ENCODE measurements around the gene C19orf81.

C19orf81 gene

DNA sequence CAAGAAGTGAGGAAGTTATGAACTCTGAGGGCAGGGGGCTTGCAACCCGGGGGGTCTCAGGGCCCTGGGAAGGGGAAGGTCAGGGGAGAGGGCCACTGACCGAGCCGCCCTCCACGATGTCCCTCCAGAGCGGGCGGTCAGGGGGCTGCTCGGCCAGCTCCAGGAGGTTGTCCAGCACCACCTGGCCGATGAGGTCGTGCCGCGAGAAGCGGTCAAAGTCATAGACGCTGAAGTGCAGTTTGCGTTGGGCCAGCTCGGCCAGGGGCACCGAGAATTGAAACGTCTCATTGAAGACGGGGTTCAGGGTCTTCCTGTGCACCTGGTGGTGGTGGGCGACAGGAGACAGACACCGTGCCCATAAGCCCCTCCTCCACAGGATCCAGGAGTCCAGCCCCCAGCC lies 20.1 kb upstream of the C19orf81 start:
- no peak for DNase-seq (ENCODE audit: low read depth in 2 of 2)

DNA sequence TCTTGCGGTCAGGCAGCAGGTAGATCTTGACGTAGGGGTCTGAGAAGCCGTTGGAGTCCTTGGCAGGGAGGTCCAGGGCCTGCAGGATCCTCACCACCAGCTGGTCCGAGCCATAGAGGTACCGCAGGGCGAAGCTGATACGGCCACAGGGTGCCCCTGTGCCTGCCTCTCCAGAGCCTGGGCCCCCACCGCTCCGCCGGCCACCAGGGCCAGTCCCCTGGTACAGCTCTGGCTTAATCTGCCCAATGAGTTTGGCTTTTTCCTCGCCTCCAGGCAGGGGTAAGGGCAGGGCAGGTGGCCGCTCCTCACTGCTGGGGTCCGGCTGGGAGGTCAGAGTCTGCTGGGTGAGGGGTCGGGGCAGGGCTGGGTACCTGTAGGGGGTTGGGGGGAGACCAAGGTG lies 19.4 kb upstream of the C19orf81 start:
- DNase-seq (ENCODE audit: low read depth in 2 of 2), result no peak

DNA sequence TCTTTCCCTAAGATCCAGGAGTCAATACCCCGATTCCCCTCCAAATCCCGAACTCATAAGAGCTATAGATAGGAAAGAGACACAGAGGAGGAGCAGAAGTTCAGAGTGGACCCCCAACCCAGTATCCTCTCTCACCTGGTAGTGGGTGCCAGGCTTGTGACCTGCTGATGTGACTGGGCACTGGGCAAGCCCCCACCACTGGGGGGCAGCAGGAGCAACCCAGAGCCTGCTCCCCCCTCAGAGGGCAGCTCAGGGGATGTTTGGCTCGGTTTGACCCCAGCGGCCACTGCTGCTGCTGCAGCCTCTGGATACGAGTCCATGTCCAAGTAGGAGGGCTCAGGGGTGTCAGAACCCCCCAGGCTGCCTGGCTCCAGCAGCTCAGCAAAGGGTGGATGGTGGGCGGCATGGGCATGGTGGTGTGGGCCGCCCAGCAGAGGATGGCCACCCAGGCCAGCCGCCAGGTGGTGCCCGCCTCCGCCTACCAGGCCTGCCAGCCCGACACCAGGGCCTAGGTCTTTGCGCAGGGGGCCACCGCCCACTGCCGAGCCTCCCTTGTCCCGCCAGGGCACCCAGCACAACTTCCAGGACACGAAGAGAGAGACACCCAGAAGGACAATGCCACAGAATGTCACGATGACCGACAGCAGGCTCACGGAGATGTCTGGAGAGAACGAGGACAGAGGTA lies 17.0 kb upstream of the C19orf81 start:
- DNase-seq (ENCODE audit: low read depth in 2 of 2), result no peak

DNA sequence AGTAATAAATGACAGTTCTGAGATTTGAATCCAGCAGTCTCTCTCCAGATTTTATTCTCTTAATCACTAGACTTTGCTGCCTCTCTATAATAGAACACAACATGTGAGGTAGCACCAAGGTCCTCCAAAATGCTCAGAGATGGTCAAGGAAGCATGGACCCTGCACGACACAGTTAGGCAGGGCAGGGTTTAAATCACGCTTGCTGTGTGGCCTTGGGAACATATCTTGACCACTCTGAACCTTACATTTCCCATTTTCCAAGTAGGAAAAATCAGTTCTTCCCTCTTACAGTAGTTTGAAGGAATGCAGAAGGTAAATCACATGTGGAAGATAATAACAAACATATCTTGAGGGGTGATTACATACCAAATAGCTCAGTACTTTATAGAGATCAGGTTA lies 15.9 kb upstream of the C19orf81 start:
- DNase-seq (ENCODE audit: low read depth in 2 of 2), result no peak

- DNase-seq (ENCODE audit: low read depth in 2 of 2), result no peak
Observed at GRCh38 chr19:50633973-50634372, 15.3 kb upstream of the C19orf81 start.

DNA sequence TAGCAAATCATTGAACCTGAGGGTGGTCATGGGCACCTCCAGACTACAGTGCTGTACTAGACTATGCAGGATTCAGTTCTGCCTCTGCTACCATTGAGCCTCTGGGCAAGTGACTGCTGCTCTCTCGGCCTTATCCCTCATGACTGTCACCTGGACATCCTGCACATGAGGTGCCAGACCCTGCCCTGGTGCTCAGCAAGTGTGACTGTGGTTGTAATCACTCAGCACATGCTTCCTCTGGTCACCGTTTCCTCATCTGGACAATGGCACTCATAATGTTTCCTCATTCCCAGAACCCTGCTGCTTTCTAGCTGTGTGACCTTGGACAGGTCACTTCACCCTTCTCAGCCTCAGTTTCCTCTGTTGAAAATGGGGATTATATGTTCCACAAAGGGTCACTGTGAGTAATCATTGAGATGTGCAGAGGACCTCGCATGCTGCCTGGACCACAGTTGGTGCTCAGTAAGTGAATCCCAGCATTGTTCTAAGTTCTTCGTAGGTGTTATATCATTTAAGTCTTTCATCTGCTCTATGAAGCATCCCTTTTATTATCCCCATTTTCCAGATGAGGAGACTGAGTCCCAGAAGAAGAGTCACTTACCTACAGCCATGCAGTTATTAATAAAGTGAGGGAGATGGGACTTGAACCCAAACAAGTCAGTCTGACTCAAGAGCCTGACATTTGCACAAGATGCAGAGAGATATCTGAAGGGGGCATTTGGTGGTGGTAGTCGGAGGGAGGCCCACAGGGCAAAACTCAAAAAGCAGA lies 12.7 kb upstream of the C19orf81 start:
- no peak for DNase-seq (ENCODE audit: low read depth in 2 of 2)

DNA sequence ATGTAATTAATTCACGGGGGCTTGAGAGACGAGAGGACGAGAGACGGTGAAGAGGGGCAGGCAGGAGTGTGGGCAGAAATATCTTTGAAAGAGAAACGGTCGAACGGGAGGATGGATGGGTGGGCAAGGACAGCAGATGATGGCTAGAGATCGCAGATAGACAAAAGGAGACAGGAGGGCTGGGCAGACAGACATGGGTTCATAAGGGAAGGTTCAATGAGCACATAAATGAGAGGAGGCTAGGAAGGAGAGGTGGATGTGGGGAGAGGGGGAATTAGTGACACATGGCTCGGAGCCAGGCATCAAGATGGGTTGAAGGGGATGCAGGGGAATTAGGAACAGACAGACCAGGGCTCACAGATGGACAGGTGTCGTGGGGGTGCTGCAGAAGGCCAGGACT lies 10.6 kb upstream of the C19orf81 start:
- DNase-seq (ENCODE audit: low read depth in 2 of 2), result no peak

DNA sequence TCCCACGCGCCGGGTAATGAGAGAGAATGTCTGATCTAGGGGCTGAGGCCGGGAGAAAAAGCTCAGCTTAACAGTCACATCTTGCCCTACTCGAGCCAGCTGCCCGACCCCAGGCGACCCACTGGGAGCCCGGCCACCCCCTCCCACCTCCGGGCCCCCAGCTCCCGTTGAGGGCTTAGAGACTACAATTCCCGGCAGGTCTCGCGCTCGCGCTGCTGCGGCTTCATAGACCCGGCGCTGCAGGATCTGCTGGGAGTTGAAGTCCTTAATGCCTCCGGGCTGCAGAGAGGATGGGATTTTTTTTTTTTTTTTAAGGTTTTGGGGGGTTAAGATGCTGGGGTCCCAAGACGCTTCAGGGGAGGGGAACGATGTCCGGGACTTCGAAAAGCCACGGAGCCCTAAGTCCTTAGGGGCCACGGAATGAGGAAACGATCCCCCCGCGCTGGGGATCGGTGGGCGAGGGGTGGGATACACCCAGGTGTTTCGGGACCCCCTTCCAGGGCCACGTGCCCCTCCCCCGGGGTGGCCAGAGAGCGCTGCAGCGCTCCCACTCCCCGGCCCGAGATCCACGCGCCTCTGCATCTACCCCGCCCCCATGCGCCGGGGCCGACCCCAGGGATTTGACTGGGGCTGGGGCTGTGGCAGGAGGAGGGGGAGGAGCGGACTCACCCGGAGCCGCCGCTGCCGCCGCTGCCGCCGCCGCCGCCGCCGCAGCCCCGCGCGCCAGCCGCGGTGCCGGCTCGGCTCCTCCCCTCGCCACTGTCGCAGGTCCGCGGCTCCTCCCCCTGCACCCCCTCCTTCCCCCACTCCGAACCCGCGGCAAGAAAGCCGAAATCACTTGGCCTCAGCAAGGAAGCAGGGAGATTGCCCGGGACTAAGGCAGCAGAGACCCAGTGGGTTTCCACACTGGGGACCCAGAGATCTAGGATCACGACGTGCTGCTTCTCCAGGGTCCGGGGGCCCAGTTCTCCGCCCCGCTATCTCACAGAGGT lies 9.8 kb upstream of the C19orf81 start, which contains the start of gene SYT3:
TSS of gene SYT3 (minus strand) at position 761 of the 992 bp plus-strand sequence. CDS start 2,470 bp downstream, outside the sequence.
- peak; percentile 10 to 19 for DNase-seq (ENCODE audit: low read depth in 2 of 2)

- no peak for DNase-seq (ENCODE audit: low read depth in 2 of 2)
Observed at GRCh38 chr19:50640368-50640767, 8.9 kb upstream of the C19orf81 start.

DNA sequence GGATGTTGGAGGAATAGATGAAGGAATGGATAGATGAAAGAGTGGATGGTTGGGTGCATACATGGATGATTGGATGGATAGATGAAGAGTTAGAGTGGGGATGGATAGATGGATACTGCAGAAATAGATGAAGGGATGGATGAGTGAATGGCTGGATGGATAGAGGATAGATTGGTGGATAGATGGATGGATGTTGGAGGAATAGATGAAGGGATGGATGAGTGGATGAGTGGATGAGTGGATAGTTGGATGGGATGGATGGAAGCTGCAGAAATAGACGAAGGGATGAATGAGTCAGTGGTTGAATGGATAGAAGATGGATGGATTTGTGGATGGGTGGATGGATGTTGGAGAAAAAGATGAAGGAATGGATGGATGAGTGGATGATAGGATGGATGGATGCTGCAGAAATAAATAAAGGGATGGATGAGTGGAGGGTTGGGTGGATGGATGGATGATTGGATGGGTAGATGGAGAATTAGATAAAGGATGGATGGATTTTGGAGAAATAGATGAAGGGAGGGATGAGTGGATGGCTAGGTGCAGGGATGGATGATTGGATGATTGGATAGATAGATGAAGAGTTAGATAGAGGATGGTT lies 4.8 kb upstream of the C19orf81 start:
- DNase-seq (ENCODE audit: low read depth in 2 of 2), result no peak

DNA sequence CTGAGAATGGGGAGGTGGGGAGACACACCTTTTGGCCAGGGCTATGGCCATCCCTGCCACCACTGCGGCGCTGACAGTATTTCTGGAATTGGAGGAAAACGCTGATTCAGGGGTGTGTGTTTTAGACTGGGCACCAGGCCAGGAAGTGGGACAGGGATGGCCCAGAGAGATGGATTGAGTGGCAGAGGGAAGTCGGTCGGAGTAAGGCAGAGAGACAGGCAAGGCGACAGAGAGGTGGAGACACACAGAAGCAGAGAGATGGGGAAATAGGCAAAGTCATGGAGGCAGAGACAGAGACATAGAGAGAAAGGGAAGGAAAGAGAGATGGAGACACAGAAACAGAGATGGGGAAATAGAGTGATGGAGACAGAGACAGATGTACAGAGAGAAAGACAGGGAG lies 4.1 kb upstream of the C19orf81 start:
- no peak for DNase-seq (ENCODE audit: low read depth in 2 of 2)

DNA sequence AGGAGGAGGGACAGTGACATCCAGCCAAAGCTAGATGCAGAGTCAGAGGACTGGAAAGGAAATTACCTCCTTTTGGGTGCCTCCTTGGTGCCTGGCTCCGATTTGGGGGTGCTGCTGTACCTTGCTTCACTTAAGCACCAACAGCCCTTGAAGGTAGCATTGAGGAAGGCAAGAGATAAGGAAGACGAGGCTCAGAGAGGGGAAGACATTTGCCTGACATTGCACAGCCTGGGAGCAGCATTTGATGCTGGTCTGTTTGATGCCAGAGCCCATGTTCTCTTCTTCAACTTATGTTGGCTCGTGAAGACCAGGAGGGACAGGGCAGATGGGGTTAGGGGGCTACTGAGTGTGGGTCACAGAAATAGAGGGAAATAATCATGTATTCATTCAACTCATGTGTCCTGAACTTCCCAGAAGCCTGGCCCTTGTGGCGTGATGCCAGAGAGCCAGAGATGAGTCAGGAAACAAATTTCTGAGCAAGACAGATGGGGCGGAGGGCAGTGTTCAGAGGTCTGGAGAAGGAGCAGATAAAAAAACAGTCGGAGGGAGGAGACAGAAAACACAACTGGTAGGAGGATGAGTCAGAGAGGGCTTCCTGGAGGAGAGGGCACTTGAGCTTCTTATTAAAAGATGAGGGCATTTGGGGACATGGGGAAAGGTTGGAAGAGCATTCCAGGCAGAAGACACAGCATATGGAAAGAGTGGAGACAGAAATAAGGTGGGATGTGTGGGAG lies 3.0 kb upstream of the C19orf81 start:
- DNase-seq (ENCODE audit: low read depth in 2 of 2), result no peak

- no peak for DNase-seq (ENCODE audit: low read depth in 2 of 2)
Observed at GRCh38 chr19:50647879-50648615, 1.2 kb upstream of the C19orf81 start.

- no peak for DNase-seq (ENCODE audit: low read depth in 2 of 2)
Observed at GRCh38 chr19:50648659-50649058, 586 bp upstream of the C19orf81 start.

DNA sequence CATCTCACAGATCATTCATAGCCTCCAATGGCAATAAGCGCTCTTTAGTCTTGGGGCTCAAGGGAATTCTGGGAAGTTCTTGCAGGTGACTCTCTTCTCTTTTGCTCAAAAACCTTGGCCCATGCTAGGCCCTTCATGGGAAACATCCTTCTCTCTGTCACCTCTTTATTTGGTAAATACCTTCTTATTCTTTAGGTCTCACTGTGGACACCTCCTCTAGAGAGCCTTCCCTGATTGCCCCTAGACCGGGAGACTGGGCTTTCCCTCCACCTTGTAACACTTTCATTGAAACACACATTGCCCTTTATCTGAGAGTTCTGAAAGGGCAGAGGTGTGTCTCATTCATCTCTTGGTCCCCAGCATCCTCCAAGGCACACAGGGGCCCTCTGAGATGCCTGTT lies 1.9 kb downstream of the C19orf81 start:
- no peak for DNase-seq (ENCODE audit: low read depth in 2 of 2)

DNA sequence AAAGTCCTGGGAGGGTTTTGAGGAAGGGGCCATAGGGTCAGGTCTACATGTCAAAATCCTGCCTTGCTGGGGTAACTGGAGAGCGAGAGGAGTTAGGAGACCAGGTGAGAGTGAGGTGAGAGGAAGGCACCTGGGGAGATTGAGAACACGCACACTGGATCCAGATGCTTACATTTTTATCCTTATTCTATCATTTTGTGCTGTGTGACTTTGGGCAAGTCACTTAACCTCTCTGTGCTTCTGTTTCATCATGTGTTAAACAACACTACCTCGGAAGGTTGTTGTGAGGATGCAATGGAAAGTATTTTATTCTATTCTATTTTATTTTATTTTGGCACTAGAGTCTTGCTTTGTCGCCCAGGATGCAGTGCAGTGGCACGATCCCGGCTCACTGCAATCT lies 3.5 kb downstream of the C19orf81 start:
- no peak for DNase-seq (ENCODE audit: low read depth in 2 of 2)

GRCh38 chr19:50654882-50655281 lies 5.6 kb downstream of the C19orf81 start:
- DNase-seq (ENCODE audit: low read depth in 2 of 2), result no peak

DNA sequence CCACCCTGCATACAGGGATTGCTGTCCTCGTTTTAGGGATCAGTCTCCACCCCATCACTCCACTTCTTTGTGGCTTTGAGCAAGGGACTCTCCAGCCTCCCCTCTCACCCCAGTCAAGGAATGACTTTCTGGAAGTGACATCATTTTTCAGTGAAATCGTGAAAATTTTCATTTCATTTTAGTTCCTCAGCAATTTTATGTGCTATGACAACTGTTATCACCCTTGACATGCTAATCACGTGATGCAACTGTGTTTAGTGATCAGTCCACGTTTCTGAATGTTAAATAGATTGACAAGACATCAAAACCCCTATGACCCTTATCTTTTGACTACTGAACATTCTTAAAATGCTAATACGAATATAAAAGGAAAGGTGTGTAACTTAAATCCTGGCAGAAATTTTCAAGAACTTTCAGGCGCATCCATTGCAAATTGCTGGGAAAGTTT lies 8.0 kb downstream of the C19orf81 start:
- no peak for DNase-seq (ENCODE audit: low read depth in 2 of 2)

GRCh38 chr19:50657712-50658440 lies 8.6 kb downstream of the C19orf81 start:
- peak; percentile 89 to 91 for DNase-seq (ENCODE audit: low read depth in 2 of 2)
